GM18907 (cell line): ENCODE measurements around the gene PPP6C.
"Not testable (repeated sequence)": the region's sequence is repeated elsewhere in the genome, so short reads cannot be mapped to it uniquely, and the experiment has no call there.

Source experiments
- ATAC-seq: cut with Tn5 transposase; IDR thresholded peaks from one replicate; pipeline ENCODE4 v1.9.1; 2021; ENCODE audit warnings: mild to moderate bottlenecking, moderate library complexity; ENCODE audit not compliant: unreplicated experiment

Gene PPP6C

DNA sequence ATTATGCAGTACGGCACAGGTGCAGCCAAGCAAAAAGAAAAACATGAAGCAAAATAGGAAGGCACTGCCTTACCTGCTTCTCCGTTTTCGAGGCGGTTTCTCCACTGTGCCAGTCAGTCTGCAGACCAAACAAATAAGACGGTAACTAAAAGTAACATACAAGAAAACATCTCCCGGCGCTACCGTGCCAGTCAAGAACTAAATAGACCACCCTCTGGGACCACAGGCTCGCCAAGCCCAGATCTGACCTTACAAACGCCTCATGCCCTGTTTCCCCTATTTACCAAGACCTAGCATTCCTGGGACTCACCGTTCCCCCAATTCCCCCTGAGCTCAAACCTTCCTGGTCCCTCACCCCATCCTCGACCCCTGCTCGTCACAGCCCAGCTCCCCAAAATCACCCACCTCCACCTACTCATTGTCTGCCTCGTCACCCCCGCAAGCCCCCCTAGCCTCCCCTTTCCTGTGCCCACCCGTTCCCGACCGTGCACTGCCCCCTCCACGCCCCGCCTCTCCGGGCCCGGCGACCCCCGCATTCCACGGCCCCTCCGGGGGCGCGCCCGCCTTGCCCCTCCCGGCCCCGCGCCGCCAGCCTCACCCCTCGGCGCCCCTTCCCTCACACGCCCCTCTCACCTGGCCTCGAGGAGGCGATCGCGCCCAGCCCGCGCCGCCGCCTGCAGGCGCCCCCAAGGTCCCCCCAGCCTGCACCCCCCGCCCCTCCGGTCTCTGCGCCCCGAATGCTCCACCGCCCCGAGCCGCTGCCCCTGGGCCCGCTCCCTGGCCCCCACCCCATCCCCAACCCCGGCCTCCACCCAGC, 46.8 kb downstream of the PPP6C start:
- ATAC-seq, result peak; percentile 35

DNA sequence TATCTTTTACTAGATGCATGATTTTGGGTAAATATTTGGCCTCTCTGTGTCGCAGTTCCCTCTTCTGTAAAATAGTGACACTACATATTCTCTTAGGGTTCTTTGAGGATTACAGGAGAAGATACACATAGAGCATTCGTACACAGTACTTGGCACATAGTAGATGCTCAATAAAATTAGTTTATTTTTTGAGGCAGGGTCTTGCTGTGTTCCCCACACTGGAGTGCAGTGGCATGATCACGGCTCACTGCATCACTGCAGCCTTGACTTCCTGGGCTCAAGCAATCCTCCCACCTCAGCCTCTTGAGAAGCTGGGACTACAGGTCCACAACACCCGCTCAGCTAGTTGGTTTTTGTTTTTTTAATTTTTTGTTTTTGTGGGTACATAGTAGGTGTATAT, 47.9 kb downstream of the PPP6C start:
- no peak for ATAC-seq

GRCh38 chr9:125141251-125141650, 48.4 kb downstream of the PPP6C start:
- no peak for ATAC-seq

GRCh38 chr9:125140576-125140975, 49.0 kb downstream of the PPP6C start:
- ATAC-seq, result no peak

DNA sequence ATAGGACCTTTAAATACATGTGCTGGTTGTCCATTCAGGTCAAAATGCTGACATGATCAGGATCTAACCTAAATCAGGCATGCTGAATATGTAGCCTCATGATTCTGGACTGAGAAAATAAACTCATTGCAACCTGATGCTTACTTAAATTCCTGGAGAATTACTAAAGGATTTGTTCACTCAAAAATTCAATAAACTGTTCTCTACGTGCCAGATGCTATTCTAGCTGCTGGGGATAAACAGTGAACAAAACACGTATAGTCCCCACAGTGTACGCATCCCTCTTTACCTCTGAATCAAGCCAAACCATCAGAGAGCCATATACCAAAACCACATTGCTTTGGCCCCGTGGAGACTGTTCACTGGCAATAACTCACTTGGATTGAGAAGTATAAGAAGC, 52.4 kb downstream of the PPP6C start:
- ATAC-seq, result no peak

DNA sequence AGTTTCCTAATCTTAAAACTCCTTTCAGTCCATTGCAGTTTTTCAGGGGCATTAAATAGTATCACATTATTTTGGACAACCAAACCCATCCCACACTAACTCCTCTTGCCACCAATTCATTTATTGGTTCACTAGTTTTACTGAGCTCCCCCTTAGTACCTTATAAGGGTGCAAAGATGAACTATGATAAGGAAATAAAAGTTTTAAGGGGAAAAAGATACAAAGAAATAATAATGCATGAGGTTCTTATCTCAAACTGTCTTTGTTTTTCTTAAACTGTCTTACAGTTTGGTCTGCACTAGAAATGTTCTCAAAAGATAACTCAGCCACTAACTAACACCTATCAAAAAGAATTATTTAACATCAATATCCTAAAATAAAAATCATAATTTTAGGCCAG, 54.6 kb downstream of the PPP6C start:
- ATAC-seq, result no peak

DNA sequence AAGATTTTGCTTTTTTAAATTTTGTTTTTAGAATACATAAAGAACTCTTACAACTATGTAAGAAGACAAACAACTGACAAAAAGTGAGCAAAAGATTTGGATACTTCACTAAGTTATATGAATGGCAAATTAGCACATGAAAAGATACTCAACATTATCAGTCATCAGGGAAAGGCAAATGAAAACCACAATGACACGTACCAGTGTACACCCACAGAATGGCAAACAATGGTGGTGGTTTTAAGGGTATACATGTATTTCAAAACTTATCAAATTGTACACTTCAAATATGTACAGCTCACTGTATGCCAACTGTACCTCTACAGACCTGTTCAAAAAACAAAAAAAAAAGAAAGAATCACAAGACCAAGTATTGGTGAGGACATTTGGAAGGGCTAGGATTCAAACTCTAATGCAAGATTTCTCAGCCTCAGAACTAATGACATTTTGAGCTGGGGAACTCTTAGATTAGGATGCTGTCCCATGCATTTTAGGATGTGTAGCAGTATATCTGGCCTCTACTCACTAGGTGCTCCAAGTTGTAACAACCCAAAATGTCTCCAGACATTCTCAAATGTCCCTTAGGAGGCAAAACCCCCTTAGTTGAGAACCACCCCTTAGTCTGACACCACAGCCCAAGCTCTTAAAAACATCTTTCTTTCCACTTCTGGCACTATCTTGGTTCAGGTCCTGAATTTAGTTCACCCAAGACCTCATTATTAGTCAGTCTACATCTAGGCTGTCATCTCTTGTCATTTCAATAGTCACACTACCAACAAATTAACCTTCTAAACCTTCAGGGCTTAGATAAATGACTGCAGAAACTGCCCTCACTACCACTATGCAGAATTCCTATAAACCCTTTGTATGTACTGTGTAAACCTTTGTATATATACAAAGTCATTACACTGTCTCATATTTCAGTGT, 55.9 kb downstream of the PPP6C start:
- ATAC-seq, result no peak

DNA sequence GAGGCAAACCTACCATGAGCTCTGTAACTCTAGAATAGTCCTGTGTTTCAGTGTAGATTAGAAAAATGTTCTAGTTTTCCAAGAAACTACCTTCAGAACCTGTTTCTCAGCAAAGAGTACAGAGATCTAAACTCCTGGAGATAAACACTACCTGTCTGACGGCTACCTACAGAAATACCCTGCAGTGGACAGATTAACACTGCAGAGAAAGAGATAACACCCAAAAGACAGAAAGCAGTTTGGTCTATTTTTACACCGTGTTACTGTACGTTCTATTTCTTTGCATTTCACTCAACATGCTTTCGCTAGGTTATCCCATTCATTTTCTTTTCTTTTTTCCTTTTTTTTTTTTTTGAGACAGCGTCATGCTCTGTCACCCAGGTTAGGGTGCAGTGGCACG, 57.8 kb downstream of the PPP6C start:
- ATAC-seq, result no peak

DNA sequence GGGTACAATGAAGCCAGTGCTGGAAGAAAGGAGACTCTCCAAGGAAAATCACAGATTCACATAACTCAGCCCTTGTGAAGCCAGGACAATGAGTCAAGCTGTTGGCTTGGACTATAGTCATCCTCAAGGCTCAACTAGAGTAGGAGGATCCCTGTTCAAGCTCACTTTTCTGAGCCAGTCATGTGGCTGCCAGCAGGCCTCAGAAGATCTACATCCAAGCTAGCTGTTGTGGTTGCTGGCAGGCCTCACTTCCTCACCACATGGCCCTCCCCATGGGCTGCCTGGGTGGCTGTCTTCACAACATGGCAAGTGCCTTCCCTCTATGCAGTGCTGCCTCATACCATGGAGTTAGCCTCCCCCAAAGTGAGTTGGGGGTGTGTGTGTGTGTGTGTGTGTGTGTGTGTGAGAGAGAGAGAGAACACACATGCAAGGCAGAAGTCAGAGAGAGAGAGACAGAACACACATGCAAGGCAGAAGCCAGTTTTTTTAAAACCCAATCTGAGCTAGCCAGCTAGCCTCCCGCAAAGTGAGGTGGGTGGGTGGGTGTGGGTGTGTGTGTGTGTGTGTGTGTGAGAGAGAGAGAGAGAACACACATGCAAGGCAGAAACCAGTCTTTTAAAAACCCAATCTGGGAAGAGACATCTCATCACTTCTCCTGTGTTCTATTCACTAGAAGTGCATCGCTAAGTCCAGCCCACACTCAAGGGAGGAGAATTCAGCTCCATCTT, 63.4 kb downstream of the PPP6C start:
- peak; percentile 92 for ATAC-seq

GRCh38 chr9:125125523-125125922, 64.1 kb downstream of the PPP6C start:
- ATAC-seq, result no peak

DNA sequence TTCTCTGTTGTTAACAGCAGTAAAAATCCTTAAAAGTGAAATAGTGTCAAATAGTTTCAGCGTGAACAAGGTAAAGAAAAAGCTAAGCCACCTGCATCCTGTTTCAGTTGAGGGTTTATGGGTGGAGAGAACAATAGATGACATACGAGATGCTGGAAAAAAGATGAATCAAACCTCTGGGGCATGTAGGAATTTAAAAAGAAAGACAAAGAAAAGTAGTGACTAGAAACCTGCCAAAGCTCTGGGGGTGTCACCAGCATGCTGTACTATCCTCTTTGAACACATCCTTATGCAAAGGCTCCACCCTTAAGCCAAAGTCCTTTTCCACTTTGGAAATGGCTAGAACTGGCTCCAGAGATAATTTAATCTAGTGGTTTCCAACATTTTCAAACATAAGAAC, 68.5 kb downstream of the PPP6C start:
- no peak for ATAC-seq

DNA sequence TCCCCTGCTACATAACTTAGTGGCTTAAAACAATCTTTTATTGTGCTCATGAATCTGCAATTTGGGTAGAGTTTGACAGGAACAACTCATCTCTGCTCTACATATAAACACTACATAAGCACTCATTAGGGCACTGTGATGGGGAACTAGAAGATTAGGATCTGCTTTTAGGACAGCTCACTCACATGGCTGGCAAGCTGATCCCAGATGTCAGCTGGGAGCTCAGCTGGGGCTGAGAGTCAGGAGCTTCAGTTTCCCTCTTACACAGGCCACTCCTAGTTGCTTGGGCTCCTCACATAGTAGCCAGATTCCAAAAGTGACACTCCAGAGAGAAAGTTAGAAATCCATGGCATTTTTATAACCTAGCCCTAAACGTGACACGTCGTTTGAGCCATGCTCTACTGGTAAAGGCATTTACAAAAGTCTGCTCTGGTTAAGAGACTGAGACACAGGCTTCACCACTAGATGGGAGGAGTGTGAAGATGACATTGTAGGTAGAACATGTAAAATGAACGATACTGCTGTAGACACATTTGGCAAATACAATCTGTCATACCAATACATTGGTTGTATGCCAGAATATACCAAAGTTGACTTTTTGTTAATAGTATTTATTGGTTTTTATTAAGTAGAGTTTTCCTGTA, 69.8 kb downstream of the PPP6C start:
- ATAC-seq, result no peak

DNA sequence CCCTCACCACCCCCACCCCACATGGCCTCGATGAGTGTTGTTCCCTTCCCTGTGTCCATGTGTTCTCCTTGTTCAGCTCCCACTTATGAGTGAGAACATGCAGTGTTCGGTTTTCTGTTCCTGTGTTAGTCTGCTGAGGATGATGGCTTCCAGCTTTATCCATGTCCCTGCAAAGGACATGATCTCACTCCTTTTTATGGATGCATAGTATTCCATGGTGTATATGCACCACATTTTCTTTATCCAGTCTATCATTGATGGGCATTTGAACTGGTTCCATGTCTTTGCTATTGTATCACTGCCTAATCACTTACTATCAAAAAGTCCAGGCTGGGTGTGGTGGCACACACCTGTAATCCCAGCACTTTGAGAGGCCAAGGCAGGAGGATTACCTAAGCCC, 70.9 kb downstream of the PPP6C start:
- ATAC-seq, result not testable (repeated sequence)

DNA sequence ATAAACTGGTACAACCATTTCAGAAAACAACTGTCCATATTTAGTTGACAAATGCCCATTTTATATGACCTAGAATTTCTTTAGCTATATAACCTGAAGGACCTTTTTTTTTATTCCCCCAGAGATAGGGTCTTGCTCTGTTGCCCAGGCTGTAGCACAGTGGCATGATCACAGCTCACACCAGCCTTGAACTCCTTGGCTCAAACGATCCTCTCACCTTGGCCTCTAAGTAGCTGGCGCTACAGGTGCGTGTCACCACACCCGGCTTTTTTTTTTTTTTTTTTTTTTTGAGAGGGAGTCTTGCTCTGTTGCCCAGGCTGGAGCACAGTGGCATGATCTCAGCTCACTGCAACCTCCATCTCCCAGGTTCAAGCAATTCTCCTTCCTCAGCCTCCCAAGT, 75.1 kb downstream of the PPP6C start:
- ATAC-seq, result not testable (repeated sequence)

DNA sequence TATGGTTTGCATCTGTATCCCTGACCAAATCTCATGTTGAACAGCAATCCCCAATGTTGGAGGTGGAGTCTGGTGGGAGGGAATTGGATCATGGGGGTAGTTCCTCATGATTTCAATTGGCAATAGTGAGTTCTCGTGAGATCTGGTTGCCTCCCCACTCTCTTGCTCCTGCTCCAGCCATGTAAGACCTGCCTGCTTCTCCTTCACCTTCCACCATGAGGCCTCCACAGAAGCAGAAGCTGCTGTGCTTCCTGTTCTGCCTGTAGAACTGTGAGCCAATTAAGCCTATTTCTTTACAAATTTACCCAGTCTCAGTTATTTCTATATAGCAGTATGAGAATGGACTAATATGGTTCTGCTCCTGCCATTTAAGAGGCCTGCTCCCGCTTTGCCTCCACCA, 79.1 kb downstream of the PPP6C start:
- no peak for ATAC-seq

GRCh38 chr9:125108541-125108940, 81.1 kb downstream of the PPP6C start:
- not testable (repeated sequence) for ATAC-seq

GRCh38 chr9:125106285-125106893, 83.2 kb downstream of the PPP6C start:
- ATAC-seq, result no peak

DNA sequence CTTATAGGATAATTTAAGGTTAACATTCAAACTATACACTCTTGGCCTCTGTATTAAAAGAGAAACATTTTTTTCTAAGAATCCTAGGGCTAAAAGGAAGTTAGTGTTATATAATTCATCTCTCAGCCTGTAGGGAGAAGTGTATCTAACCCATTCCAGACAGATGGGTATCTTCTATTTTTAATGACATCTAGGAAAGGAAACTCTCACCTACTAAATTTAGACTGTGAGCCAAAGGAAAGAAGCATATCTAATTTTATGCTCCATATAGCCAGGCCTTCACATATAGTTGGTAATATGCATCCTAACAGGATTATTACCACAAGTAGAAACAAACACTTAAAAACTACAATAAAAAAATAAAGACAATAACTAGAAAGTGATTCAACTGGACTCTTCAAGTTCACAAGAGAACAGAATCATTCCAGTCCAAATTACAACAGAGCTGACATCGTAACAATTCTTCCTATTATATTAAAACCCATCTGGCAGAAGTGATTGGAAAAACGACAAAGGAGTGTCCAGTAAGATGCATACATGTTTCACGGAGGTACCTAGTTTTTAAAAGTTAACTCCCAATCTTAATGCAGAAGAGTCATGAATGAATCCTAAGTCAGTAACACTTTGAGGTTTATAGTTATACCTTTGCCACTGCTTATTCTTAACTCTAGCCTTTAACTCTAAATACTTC, 85.7 kb downstream of the PPP6C start:
- ATAC-seq, result no peak

DNA sequence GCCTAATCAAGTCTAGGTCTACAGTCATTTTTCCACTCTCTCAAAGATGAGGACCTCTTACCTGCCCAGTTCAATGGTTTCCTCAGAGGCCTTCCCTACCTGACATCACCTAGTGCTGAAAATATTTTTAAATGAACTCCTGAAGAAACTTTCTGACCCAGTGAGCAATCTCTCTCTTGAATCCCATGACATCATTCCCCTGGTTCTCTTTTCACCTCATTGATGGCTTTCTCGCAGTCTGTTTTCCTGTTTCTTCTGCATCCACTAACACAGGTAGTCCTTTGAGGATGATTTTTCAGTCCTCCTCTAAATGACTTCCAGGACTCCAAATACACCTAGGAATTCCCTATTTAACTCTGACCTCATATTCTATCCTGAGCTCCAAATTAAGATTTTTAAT, 86.6 kb downstream of the PPP6C start:
- no peak for ATAC-seq

GRCh38 chr9:125100822-125101221, 88.8 kb downstream of the PPP6C start:
- ATAC-seq, result no peak
